Measurements from ENCODE around the gene ACOT13. TPM values are rescaled to one million over a fixed set of nuclear protein-coding genes. Genes with fewer than 3 reads are reported as not detected.

Gene ACOT13
- total RNA-seq, 4 donors from 2014 or later = 8.3 to 12.9 (median 10.8) TPM

DNA sequence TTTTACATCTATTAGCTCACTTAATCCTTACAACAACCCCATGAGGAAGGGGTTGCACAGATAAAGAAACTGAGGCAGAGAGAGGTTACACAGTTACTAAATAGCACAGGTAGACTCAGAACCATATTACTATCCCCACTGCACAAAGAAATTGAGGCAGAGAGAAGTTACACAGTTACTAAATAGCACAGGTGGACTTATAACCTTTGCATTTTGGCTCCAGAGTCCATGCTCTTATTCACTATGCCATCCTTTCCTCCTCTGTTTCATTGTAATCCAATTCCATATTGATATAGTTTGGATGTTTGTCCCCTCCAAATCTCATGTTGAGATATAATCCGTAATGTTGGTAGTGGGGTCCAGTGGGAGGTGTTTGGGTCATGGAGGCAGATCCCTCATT, 3.7 kb upstream of the ACOT13 start:
- TF ChIP-seq CTCF (IDR thresholded peaks at IDR 0.05; ENCODE audit: low read depth) = no peak

DNA sequence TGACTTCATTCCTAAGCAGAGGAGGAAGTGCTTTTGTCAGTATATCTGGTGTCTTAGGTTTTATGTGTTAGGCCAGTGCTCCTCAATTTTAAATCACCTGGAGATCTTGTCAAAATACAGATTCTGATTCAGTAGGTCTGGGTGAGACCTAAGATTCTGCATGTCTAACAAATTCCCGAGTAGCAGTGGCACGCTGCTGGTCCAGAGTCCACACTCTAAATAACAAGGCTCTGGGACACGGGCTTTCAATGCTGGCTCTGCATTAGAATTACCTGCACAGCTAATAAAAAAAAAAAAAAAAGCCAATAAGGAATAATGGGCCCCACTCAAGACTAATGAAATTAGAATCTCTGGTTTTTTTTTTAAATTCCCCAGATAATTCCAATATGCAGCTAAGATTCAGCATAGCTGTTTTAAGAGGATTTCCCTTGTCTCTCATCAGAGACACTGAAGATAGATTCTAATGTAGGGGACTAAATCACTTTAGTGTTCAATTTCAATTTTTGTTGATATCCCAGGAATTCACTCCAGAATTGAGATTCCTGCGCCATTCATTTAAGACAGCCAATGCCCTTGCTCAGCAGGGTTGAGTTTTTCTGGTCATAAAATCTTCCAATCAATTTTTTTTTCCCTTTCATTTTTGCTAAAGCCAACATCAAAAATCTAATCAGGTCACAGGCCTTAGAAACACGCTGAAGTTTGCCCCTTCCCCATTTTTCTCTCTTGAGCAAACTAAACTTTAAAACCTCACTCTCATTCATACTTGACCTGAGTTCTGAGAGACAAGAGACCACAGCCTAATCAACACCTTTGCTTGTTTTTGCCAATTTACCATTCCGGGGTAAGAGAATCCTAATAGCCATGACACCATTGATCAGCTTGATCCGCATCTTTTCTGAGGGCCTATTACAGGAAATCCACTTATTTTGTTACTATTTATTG, 2.6 kb upstream of the ACOT13 start:
- no peak for TF ChIP-seq CTCF (IDR thresholded peaks at IDR 0.05; ENCODE audit: low read depth)

DNA sequence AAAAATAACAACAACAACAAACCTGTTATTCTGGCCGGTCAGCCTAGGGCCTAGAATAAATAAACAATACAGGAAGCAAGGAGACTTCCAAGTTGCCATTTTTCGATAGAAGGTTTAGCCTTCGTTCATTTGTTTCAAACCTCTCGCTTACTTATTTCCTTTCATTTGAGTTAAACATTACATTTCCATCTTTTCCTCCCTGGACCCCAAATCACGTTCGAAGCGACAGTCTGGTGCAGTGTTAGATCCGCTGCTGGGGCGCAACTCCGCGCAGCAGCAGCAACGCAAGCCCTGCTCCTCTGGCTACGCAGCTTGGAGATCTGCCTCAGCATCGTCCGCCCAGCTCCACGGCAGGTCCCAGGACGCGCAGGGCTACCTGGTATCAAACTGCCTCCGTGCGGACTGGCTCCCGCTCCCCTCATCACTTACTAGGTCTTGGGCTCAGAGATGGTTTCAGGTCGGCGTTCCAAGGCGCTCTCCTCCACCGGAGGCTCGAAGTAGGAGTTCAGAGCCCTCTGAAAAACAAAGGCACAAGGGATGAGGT, 708 bp upstream of the ACOT13 start:
- no peak for TF ChIP-seq CTCF (IDR thresholded peaks at IDR 0.05; ENCODE audit: low read depth)

GRCh38 chr6:24667378-24667803, 514 bp downstream of the ACOT13 start:
- no peak for TF ChIP-seq CTCF (IDR thresholded peaks at IDR 0.05; ENCODE audit: low read depth)

- no peak for TF ChIP-seq CTCF (IDR thresholded peaks at IDR 0.05; ENCODE audit: low read depth)
Measured at GRCh38 chr6:24668997-24669361, 2.1 kb downstream of the ACOT13 start.

DNA sequence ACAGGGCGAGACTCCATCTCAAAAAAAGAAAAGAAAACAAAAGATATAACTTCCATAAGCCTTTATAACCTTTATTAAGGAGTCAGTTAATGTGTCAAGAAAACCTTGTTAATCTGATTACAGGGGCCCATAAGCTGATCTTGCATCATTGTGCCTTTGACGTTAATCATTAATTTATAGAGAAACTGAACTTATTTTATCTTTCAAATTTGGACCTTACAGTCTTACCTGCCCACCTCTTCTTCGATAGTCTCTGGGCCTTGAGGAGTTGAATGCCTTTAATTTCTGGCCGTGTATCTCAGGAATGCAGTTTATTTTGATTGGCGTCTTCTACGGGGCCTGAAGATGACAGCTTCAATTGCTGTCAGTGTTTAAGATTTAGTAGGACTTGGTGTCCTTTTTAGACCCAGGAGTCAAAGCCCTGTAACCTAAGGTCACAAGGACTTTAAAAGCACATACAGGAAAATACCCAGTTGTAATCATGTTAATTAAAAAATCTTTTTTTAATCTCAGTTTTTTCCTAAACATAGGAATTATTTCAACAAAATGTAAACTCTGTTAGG, 5.8 kb downstream of the ACOT13 start:
- TF ChIP-seq CTCF (IDR thresholded peaks at IDR 0.05; ENCODE audit: low read depth) = no peak

DNA sequence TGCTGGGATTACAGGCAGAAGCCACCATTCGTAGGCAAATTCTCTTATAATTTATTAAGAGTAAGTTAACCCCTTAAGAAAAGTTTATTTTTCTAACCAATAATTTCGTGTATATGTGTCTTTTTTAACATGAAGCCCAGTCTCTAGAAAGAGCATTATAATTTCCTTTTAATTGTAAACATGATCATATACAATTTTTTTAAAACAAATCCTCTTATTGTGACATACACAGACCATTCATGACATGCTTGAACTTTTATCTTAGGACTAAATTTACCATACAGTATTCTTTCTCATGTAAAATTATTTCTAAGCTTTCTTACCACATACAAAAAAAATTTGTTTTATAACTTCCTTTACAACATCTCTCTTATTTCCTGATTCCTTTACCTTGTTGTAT, 6.7 kb downstream of the ACOT13 start:
- TF ChIP-seq CTCF (IDR thresholded peaks at IDR 0.05; ENCODE audit: low read depth) = no peak
